Liver (tissue), 9 donors: ENCODE results near the gene ANO4. TPM values are rescaled to one million over a fixed set of nuclear protein-coding genes. Genes with fewer than 3 reads are reported as not detected.

ENCODE experiments used
- DNase-seq: peaks from one replicate; pipeline ENCODE4 v3.0.0-alpha.2; 2017; ENCODE audit warnings: low spot score
- H3K27ac ChIP-seq, 2 donors: one replicate each; pipeline ENCODE4 v1.7.0; 2013; ENCODE audit warnings: inconsistent platforms in 2 of 2, low read length in 2 of 2, control low read depth in 1 of 2, low read depth in 1 of 2, mild to moderate bottlenecking in 1 of 2
- H3K27me3 ChIP-seq, 4 donors: one replicate each; pipeline versions ENCODE4 v1.6.1 to v1.7.0; 2013; ENCODE audit warnings: low read length in 3 of 4, inconsistent platforms in 1 of 4, mild to moderate bottlenecking in 1 of 4, moderate library complexity in 1 of 4; ENCODE audit not compliant: control insufficient read depth in 4 of 4, insufficient read depth in 4 of 4
- H3K36me3 ChIP-seq, 4 donors: one replicate each; pipeline versions ENCODE4 v1.6.1 to v1.7.0; 2013; ENCODE audit warnings: low read length in 3 of 4, mild to moderate bottlenecking in 3 of 4, low read depth in 1 of 4, moderate library complexity in 1 of 4; ENCODE audit not compliant: control insufficient read depth in 4 of 4, insufficient read depth in 3 of 4
- H3K4me1 ChIP-seq, 4 donors: one replicate each; pipeline versions ENCODE4 v1.6.1 to v1.7.0; 2013; ENCODE audit warnings: low read length in 3 of 4, mild to moderate bottlenecking in 3 of 4, moderate library complexity in 1 of 4; ENCODE audit not compliant: control insufficient read depth in 4 of 4, insufficient read depth in 4 of 4
- H3K4me3 ChIP-seq, 3 donors: one replicate each; pipeline versions ENCODE4 v1.6.1 to v1.7.0; 2013; ENCODE audit warnings: low read length in 3 of 3, control low read depth in 1 of 3, low read depth in 1 of 3, mild to moderate bottlenecking in 1 of 3
- H3K9ac ChIP-seq, 2 donors: one replicate each; pipeline ENCODE4 v1.7.0; 2013; ENCODE audit warnings: low read length in 2 of 2, mild to moderate bottlenecking in 2 of 2, moderate library complexity in 2 of 2, control low read depth in 1 of 2, low read depth in 1 of 2
- H3K9me3 ChIP-seq, 4 donors: one replicate each; pipeline versions ENCODE4 v1.6.1 to v1.7.0; 2013; ENCODE audit warnings: low read length in 3 of 4; ENCODE audit not compliant: control insufficient read depth in 4 of 4
- EGR1 ChIP-seq, 2 donors: IDR thresholded peaks; 2 replicates each; pipeline ENCODE4 v1.6.1; 2016 to 2018; ENCODE audit warnings: antibody characterized with exemption in 2 of 2, low read depth in 2 of 2
- FOXA1 ChIP-seq: IDR thresholded peaks from 2 replicates; pipeline ENCODE4 v1.6.1; 2016; ENCODE audit warnings: antibody characterized with exemption
- FOXA2 ChIP-seq: IDR thresholded peaks from 2 replicates; pipeline ENCODE4 v1.6.1; 2016; ENCODE audit warnings: antibody characterized with exemption
- GABPA ChIP-seq, 2 donors: IDR thresholded peaks in 1 of 2; conservative IDR thresholded peaks in 1 of 2; 2 replicates each; pipeline ENCODE4 v1.6.1; 2016; ENCODE audit warnings: antibody characterized with exemption in 2 of 2, mild to moderate bottlenecking in 1 of 2, moderate library complexity in 1 of 2
- HNF4A ChIP-seq, 2 donors: conservative IDR thresholded peaks; 2 replicates each; pipeline ENCODE4 v1.6.1; 2016; ENCODE audit warnings: antibody characterized with exemption in 2 of 2, mild to moderate bottlenecking in 2 of 2
- HNF4G ChIP-seq: IDR thresholded peaks from 2 replicates; pipeline ENCODE4 v1.6.1; 2016; ENCODE audit warnings: antibody characterized with exemption
- JUND ChIP-seq, 2 donors: IDR thresholded peaks; 2 replicates each; pipeline ENCODE4 v1.6.1; 2016; ENCODE audit warnings: antibody characterized with exemption in 2 of 2
- NR2F2 ChIP-seq: IDR thresholded peaks from 2 replicates; pipeline ENCODE4 v1.6.1; 2016; ENCODE audit warnings: antibody characterized with exemption
- RAD21 ChIP-seq, 2 donors: IDR thresholded peaks; 2 replicates each; pipeline ENCODE4 v1.6.1; 2016; ENCODE audit warnings: antibody characterized with exemption in 2 of 2, mild to moderate bottlenecking in 2 of 2
- RXRA ChIP-seq, 2 donors: IDR thresholded peaks; 2 replicates each; pipeline ENCODE4 v1.6.1; 2017 to 2018; ENCODE audit warnings: antibody characterized with exemption in 2 of 2, mild to moderate bottlenecking in 1 of 2
- SP1 ChIP-seq: IDR thresholded peaks from 2 replicates; pipeline ENCODE4 v1.6.1; 2018; ENCODE audit warnings: antibody characterized with exemption, mild to moderate bottlenecking
- TAF1 ChIP-seq: conservative IDR thresholded peaks from 2 replicates; pipeline ENCODE4 v1.6.1; 2016; ENCODE audit warnings: antibody characterized with exemption, mild to moderate bottlenecking
- YY1 ChIP-seq: IDR thresholded peaks from 2 replicates; pipeline ENCODE4 v1.6.1; 2016; ENCODE audit warnings: antibody characterized with exemption, mild to moderate bottlenecking
- WGBS: extraction: QIAGEN DNeasy Blood & Tissue Kit; methylation state at CpG from one replicate; pipeline ENCODE4 v1.1.7; 2013; 5-methylcytosine and 5-hydroxymethylcytosine counted together
- polyA plus RNA-seq, 2 donors: library from polyadenylated mRNA; stranded (reverse) in 1 of 2; unstranded in 1 of 2; fragments of 200-250 nt in 1 of 2; fragments of >200 nt in 1 of 2; fragmentation: Nextera tagmentation in 1 of 2; extraction: Ambion mirVana in 1 of 2; gene quantifications; one replicate each; pipeline versions ENCODE4 v1.2.1 to v1.2.3, GENCODE V29; 2013 to 2015
- total RNA-seq, 2 donors: library from RNA; depleted of rRNA; stranded (reverse); fragments of >200 nt; gene quantifications; one replicate each; pipeline ENCODE4 v1.2.3, GENCODE V29; 2014
- TF ChIP-seq, protein P1 (sequence below): IDR thresholded peaks from 2 replicates; pipeline ENCODE4 v1.6.1; 2016; ENCODE audit warnings: antibody characterized with exemption
- TF ChIP-seq, protein P2 (sequence below): IDR thresholded peaks from 2 replicates; pipeline ENCODE4 v1.6.1; 2016; ENCODE audit warnings: antibody characterized with exemption
- TF ChIP-seq, protein P3 (sequence below): IDR thresholded peaks from 2 replicates; pipeline ENCODE4 v1.6.1; 2016; ENCODE audit warnings: antibody characterized with exemption
- TF ChIP-seq, protein P4 (sequence below): fragments of 150-350 bp; IDR thresholded peaks from 2 replicates; pipeline ENCODE4 v1.5.1; 2017; ENCODE audit warnings: improper control_type of control experiment, low read depth, low read length; ENCODE audit not compliant: missing input control
- TF ChIP-seq, protein P5 (sequence below): IDR thresholded peaks from 2 replicates; pipeline ENCODE4 v1.6.1; 2016; ENCODE audit warnings: antibody characterized with exemption, mild to moderate bottlenecking
- donor health status: healthy.
- donor health status: healthy.
- donor health status: healthy.
- donor health status: healthy.
- donor health status: healthy.

The ANO4 gene
- total and polyA plus RNA-seq, 4 donors = 0.08 to 2.2 (median 0.17) TPM; not detected in 1

DNA sequence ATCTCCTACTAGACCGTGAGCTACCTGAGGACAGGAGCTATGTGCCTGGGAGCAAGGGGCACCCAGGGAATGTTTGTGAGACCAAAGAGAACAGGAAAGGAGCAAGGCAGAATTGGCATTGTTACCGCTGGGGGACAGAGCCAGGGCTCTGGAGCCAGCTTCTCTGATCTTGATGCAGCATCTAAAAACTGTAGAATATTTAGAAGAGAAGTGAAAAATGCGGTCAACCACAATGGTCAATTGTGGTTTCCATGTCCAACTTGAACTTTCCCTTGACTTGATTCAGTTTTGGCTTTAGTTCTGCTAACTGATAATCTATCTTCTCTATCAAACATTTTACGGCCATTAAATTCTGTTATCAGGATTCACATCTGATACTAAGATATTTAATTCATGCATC, 201.2 kb downstream of the ANO4 start (continued):
- TF ChIP-seq, protein P1, sequence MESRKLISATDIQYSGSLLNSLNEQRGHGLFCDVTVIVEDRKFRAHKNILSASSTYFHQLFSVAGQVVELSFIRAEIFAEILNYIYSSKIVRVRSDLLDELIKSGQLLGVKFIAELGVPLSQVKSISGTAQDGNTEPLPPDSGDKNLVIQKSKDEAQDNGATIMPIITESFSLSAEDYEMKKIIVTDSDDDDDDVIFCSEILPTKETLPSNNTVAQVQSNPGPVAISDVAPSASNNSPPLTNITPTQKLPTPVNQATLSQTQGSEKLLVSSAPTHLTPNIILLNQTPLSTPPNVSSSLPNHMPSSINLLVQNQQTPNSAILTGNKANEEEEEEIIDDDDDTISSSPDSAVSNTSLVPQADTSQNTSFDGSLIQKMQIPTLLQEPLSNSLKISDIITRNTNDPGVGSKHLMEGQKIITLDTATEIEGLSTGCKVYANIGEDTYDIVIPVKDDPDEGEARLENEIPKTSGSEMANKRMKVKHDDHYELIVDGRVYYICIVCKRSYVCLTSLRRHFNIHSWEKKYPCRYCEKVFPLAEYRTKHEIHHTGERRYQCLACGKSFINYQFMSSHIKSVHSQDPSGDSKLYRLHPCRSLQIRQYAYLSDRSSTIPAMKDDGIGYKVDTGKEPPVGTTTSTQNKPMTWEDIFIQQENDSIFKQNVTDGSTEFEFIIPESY = no peak
- no peak for TF ChIP-seq NR2F2
- TF ChIP-seq, protein P2, sequence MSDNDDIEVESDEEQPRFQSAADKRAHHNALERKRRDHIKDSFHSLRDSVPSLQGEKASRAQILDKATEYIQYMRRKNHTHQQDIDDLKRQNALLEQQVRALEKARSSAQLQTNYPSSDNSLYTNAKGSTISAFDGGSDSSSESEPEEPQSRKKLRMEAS = no peak
- TF ChIP-seq RXRA (IDR thresholded peaks at IDR 0.05) = no peak
- no peak for TF ChIP-seq YY1
- no peak for TF ChIP-seq RAD21 (IDR thresholded peaks at IDR 0.05)
- TF ChIP-seq FOXA1 = no peak
- TF ChIP-seq FOXA2 = no peak
- TF ChIP-seq, protein P3, sequence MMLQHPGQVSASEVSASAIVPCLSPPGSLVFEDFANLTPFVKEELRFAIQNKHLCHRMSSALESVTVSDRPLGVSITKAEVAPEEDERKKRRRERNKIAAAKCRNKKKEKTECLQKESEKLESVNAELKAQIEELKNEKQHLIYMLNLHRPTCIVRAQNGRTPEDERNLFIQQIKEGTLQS = no peak
- no peak for TF ChIP-seq HNF4G

DNA sequence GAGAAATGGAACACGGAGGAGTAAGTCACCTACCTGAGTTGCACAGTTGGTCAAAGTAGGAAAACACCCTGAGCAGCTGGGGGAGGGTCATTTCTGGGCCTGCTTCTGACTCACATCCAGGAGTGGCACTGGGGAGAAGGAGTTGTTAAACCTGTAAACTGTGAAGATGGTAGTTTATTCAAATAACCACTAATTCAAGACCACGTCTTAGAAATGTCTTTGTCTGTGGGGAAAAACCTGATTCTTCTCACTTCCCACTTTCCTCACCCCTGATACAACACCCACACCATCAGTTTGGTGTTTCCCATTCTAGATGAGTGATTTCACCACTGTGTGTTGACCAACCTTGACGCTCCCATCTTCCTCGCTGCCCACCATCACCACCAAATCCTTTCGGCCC, 207.1 kb downstream of the ANO4 start:
- H3K4me3 ChIP-seq = no peak overlapping the region
- H3K27ac ChIP-seq = no peak overlapping the region
- no peak overlapping the region for H3K9ac ChIP-seq
- H3K9me3 ChIP-seq = no peaks in the 10 kb centered on the region
- H3K36me3 ChIP-seq = no peaks in the 10 kb centered on the region
- no peak for DNase-seq
- H3K27me3 ChIP-seq = peaks cover 0 to 1% (median 0%) of the 10 kb centered on the region in 4 donors
- no peaks in the 10 kb centered on the region for H3K4me1 ChIP-seq
- 83% methylated on average over 5 of the region's 5 CpGs for WGBS
- no peak for TF ChIP-seq GABPA (IDR thresholded peaks at IDR 0.05 in 1 of 2, conservative IDR thresholded peaks at IDR 0.05 in 1 of 2)

DNA sequence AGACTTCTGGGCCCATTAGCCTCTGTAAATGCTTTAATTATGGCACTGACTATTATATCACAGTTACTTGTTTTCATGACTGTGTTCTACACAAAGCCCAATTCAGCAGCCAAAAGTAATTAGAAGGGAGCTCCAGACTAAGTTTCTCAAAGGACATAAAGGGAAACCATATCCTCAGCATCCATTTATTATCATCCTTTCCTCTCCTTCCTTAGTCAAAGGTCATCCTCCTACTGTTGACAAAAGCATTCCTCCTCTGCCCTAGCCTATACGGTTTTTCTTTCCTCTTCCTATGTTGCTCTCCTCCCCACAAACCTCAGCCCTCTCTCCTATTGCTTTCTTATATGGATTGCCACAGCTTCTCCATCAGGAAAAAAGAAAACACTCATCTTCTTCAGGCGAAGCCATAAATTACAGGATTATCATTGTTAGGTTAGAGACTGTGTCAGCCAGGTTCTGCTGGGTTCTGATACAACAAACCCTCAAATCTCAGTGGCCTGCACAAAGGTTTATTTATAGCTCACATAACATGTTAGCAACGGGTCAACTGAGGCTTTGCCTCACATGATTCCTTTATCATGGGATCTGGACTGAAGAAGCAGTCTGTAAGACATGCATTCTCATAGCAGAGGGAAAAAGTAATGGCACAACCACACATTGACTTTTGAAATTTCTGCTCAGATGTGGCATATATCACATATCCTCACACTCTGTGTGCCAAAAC, 208.3 kb downstream of the ANO4 start:
- WGBS = 53% methylated on average over 3 of the region's 3 CpGs

More for the DNA sequence above, 208.3 kb downstream of the ANO4 start:
- H3K4me3 ChIP-seq = no peak overlapping the region
- H3K9me3 ChIP-seq = peaks cover 0 to 2% (median 0%) of the 10 kb centered on the region in 4 donors
- no peaks in the 10 kb centered on the region for H3K4me1 ChIP-seq
- TF ChIP-seq HNF4A (conservative IDR thresholded peaks at IDR 0.05) = no peak
- TF ChIP-seq TAF1 = no peak
- no peak for TF ChIP-seq JUND (IDR thresholded peaks at IDR 0.05)
- TF ChIP-seq RAD21 (IDR thresholded peaks at IDR 0.05) = no peak
- no peak for TF ChIP-seq FOXA2
- TF ChIP-seq NR2F2 = no peak
- no peak for TF ChIP-seq RXRA (IDR thresholded peaks at IDR 0.05)
- TF ChIP-seq SP1 = no peak
- TF ChIP-seq, protein P4, sequence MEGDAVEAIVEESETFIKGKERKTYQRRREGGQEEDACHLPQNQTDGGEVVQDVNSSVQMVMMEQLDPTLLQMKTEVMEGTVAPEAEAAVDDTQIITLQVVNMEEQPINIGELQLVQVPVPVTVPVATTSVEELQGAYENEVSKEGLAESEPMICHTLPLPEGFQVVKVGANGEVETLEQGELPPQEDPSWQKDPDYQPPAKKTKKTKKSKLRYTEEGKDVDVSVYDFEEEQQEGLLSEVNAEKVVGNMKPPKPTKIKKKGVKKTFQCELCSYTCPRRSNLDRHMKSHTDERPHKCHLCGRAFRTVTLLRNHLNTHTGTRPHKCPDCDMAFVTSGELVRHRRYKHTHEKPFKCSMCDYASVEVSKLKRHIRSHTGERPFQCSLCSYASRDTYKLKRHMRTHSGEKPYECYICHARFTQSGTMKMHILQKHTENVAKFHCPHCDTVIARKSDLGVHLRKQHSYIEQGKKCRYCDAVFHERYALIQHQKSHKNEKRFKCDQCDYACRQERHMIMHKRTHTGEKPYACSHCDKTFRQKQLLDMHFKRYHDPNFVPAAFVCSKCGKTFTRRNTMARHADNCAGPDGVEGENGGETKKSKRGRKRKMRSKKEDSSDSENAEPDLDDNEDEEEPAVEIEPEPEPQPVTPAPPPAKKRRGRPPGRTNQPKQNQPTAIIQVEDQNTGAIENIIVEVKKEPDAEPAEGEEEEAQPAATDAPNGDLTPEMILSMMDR = no peak
- TF ChIP-seq FOXA1 = no peak
- TF ChIP-seq EGR1 (IDR thresholded peaks at IDR 0.05; ENCODE audit: low read depth in 2 of 2) = no peak
- TF ChIP-seq, protein P2 = no peak
- TF ChIP-seq, protein P1 = no peak
- TF ChIP-seq, protein P5, sequence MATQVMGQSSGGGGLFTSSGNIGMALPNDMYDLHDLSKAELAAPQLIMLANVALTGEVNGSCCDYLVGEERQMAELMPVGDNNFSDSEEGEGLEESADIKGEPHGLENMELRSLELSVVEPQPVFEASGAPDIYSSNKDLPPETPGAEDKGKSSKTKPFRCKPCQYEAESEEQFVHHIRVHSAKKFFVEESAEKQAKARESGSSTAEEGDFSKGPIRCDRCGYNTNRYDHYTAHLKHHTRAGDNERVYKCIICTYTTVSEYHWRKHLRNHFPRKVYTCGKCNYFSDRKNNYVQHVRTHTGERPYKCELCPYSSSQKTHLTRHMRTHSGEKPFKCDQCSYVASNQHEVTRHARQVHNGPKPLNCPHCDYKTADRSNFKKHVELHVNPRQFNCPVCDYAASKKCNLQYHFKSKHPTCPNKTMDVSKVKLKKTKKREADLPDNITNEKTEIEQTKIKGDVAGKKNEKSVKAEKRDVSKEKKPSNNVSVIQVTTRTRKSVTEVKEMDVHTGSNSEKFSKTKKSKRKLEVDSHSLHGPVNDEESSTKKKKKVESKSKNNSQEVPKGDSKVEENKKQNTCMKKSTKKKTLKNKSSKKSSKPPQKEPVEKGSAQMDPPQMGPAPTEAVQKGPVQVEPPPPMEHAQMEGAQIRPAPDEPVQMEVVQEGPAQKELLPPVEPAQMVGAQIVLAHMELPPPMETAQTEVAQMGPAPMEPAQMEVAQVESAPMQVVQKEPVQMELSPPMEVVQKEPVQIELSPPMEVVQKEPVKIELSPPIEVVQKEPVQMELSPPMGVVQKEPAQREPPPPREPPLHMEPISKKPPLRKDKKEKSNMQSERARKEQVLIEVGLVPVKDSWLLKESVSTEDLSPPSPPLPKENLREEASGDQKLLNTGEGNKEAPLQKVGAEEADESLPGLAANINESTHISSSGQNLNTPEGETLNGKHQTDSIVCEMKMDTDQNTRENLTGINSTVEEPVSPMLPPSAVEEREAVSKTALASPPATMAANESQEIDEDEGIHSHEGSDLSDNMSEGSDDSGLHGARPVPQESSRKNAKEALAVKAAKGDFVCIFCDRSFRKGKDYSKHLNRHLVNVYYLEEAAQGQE = no peak
- no peak for TF ChIP-seq YY1
- TF ChIP-seq HNF4G = no peak
- TF ChIP-seq, protein P3 = no peak
- no peak for TF ChIP-seq GABPA (IDR thresholded peaks at IDR 0.05 in 1 of 2, conservative IDR thresholded peaks at IDR 0.05 in 1 of 2)
- no peak overlapping the region for H3K27ac ChIP-seq
- no peaks in the 10 kb centered on the region for H3K36me3 ChIP-seq
- no peak for DNase-seq
- no peak overlapping the region for H3K9ac ChIP-seq
- H3K27me3 ChIP-seq = no peaks in the 10 kb centered on the region
